CD4-positive, alpha-beta T cell (primary cell): ENCODE data around the gene MRPL20. TPM values are rescaled to one million over a fixed set of nuclear protein-coding genes. Genes with fewer than 3 reads are reported as not detected.

Source experiments
- ATAC-seq: fragments of 200-7000 bp; cut with Tn5 transposase; one replicate; pipeline ENCODE4 v1.10.0; 2022; ENCODE audit warnings: mild to moderate bottlenecking; ENCODE audit not compliant: poor library complexity
- CTCF ChIA-PET: fragments of 350-600 bp; sonication (Branson Sonifier 250); formaldehyde crosslinking; loops from one replicate; lab custom pipeline; 2021; ENCODE audit warnings: antibody characterized with exemption, inconsistent platforms; lab: Charles Lee
- POLR2A ChIA-PET: fragments of 350-600 bp; sonication (Branson Sonifier 250); formaldehyde crosslinking; loops from one replicate; lab custom pipeline; 2021; ENCODE audit warnings: antibody characterized with exemption, inconsistent platforms; lab: Charles Lee
- DNase-seq, 14 experiments: peaks; one replicate each; pipeline ENCODE4 v3.0.0-alpha.2; 2013 to 2020; ENCODE audit warnings: mixed read lengths in 2 of 14
- H3K27ac ChIP-seq, 2 donors: one replicate each; pipeline versions ENCODE4 v1.5.1 to v1.7.0; 2013; ENCODE audit warnings: low read length in 2 of 2, low read depth in 1 of 2, mild to moderate bottlenecking in 1 of 2
- H3K27me3 ChIP-seq, 2 experiments: 1 replicate in 1 of 2; 2 replicates in 1 of 2; pipeline versions ENCODE4 v1.6.1 to v1.7.0; 2013; ENCODE audit warnings: low read length in 2 of 2, control low read depth in 1 of 2, mild to moderate bottlenecking in 1 of 2, moderate library complexity in 1 of 2; ENCODE audit not compliant: insufficient read depth in 2 of 2, control insufficient read depth in 1 of 2
- H3K36me3 ChIP-seq: one replicate; pipeline ENCODE4 v1.6.1; 2013; ENCODE audit warnings: low read length, control low read depth; ENCODE audit not compliant: insufficient read depth
- H3K4me1 ChIP-seq: one replicate; pipeline ENCODE4 v1.6.1; 2013; ENCODE audit warnings: low read length, control low read depth; ENCODE audit not compliant: insufficient read depth
- H3K4me3 ChIP-seq: one replicate; pipeline ENCODE4 v1.5.1; 2013; ENCODE audit warnings: mild to moderate bottlenecking, low read length, moderate library complexity
- H3K9me3 ChIP-seq, 2 experiments: 1 replicate in 1 of 2; 2 replicates in 1 of 2; pipeline versions ENCODE4 v1.6.1 to v1.7.0; 2013; ENCODE audit warnings: low read length in 2 of 2, mild to moderate bottlenecking in 2 of 2, control low read depth in 1 of 2, moderate library complexity in 1 of 2; ENCODE audit not compliant: control insufficient read depth in 1 of 2, insufficient read depth in 1 of 2
- H3K27ac Mint-ChIP-seq: one replicate; pipeline ENCODE4 v1.8.0; 2020; ENCODE audit warnings: mixed read lengths
- H3K27me3 Mint-ChIP-seq: one replicate; pipeline ENCODE4 v1.8.0; 2021; ENCODE audit warnings: mixed read lengths
- H3K36me3 Mint-ChIP-seq: one replicate; pipeline ENCODE4 v1.8.0; 2021; ENCODE audit warnings: low read depth, mixed read lengths
- H3K4me1 Mint-ChIP-seq: one replicate; pipeline ENCODE4 v1.8.0; 2021; ENCODE audit warnings: low read depth, mixed read lengths
- H3K4me3 Mint-ChIP-seq: one replicate; pipeline ENCODE4 v1.8.0; 2020; ENCODE audit warnings: mild to moderate bottlenecking, mixed read lengths
- H3K9me3 Mint-ChIP-seq: one replicate; pipeline ENCODE4 v1.8.0; 2020; ENCODE audit warnings: mixed read lengths
- CTCF ChIP-seq: fragments of 200-600 bp; IDR thresholded peaks from one replicate; pipeline ENCODE4 v1.8.0; 2022; ENCODE audit warnings: antibody characterized with exemption, mild to moderate bottlenecking
- intact Hi-C, 2 experiments: fragments of 100-400 bp; cut with DNase I in 1 of 2; cut with micrococcal nuclease in 1 of 2; formaldehyde crosslinking; loops; one replicate each; pipeline versions ENCODE4 v1.15.1 to v1.9.0; 2023 to 2025; cut with DNase I, micrococcal nuclease
- total RNA-seq, 174 experiments: library from RNA in 2 of 174; stranded (reverse) in 2 of 174; gene quantifications; one replicate each; pipeline ENCODE4 v1.2.3 and lab custom pipeline; 2021 to 2026

The MRPL20 gene
- total RNA-seq, 2 experiments from 2014 or later, result 99.9 to 103 TPM

GRCh38 chr1:1432951-1433803 lies 26.1 kb upstream of the MRPL20 start:
- H3K9me3 Mint-ChIP-seq, result no peaks in the 10 kb centered on the region
- no peak for TF ChIP-seq CTCF
- Histone ChIP-seq H3K27ac (no peak overlapping the region), H3K9me3 (peaks cover 0 to 26% of the 10 kb centered on the region in 2 experiments), H3K36me3 (no peaks in the 10 kb centered on the region), H3K4me1 (peaks cover 24% of the 10 kb centered on the region), H3K27me3 (peaks cover 58 to 66% of the 10 kb centered on the region in 2 experiments), H3K4me3 (no peak overlapping the region)
- ATAC-seq, result no peak
- H3K27me3 Mint-ChIP-seq, result peaks cover 29% of the 10 kb centered on the region
- no peak overlapping the region for H3K4me3 Mint-ChIP-seq
- no peak for DNase-seq
- ChIA-PET CTCF (no interaction called here), POLR2A (no interaction called here)
- H3K36me3 Mint-ChIP-seq, result no peaks in the 10 kb centered on the region
- intact Hi-C loops, result no loop called here
- no peak overlapping the region for H3K27ac Mint-ChIP-seq
- H3K4me1 Mint-ChIP-seq, result no peaks in the 10 kb centered on the region

DNA sequence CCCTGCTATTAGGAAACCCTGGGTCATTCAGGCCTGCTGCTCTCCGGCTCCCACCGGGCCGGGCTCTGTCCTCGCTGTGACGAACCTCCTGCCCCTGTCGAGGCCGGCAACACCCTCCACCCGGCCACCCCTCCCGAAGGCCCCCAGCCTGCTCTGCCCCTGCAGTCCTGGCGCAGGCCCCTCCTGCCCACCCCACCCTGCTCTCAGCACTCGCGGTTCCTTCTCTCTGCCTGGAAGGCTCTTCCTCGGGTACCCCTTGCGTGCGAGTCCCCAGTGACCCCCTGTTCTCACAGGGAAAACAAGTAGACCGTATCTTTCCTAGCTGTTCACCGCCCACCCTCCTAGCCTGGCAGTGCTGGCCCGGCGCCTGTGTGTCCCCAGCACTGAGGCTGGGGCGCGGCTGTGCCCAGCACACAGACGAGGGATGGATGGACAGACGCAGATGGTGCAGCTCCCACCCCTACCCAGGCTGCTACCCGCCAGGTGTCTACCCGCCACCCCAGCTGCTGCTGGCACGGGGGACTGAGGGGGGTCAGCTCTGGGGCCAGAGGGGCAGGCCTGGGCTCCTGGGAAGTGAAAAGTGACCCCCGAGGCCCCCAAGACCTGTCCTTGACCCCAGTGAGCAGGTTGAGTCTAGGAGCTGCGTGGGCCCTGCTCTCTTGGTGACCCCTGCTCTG lies 25.3 kb upstream of the MRPL20 start:
- ATAC-seq (no peak), DNase-seq (no peak)
- no peaks in the 10 kb centered on the region for H3K36me3 ChIP-seq
- no peaks in the 10 kb centered on the region for H3K9me3 Mint-ChIP-seq
- H3K27me3 ChIP-seq, result peaks cover 50 to 59% of the 10 kb centered on the region in 2 experiments
- TF ChIP-seq CTCF, result no peak
- POLR2A ChIA-PET, result no interaction called here
- no peaks in the 10 kb centered on the region for H3K4me1 Mint-ChIP-seq
- CTCF ChIA-PET, result no interaction called here
- peaks cover 0 to 22% of the 10 kb centered on the region in 2 experiments for H3K9me3 ChIP-seq
- peaks cover 29% of the 10 kb centered on the region for H3K27me3 Mint-ChIP-seq
- no peak overlapping the region for H3K27ac Mint-ChIP-seq
- H3K4me1 ChIP-seq, result peaks cover 24% of the 10 kb centered on the region
- no peaks in the 10 kb centered on the region for H3K36me3 Mint-ChIP-seq
- no peak overlapping the region for H3K4me3 ChIP-seq
- H3K27ac ChIP-seq, result no peak overlapping the region
- no peak overlapping the region for H3K4me3 Mint-ChIP-seq
- intact Hi-C loops, result no loop called here

GRCh38 chr1:1431845-1432273 lies 24.8 kb upstream of the MRPL20 start:
- ChIA-PET CTCF (no interaction called here), POLR2A (no interaction called here)
- Histone ChIP-seq H3K27me3 (peaks cover 45 to 57% of the 10 kb centered on the region in 2 experiments), H3K27ac (no peak overlapping the region), H3K9me3 (peaks cover 0 to 17% of the 10 kb centered on the region in 2 experiments), H3K4me1 (peaks cover 24% of the 10 kb centered on the region), H3K36me3 (no peaks in the 10 kb centered on the region), H3K4me3 (no peak overlapping the region)
- no peak for ATAC-seq
- no peaks in the 10 kb centered on the region for H3K9me3 Mint-ChIP-seq
- DNase-seq, result no peak
- no peak for TF ChIP-seq CTCF
- H3K36me3 Mint-ChIP-seq, result no peaks in the 10 kb centered on the region
- H3K27me3 Mint-ChIP-seq, result peaks cover 29% of the 10 kb centered on the region
- H3K4me1 Mint-ChIP-seq, result no peaks in the 10 kb centered on the region
- intact Hi-C loops, result no loop called here
- H3K4me3 Mint-ChIP-seq, result no peak overlapping the region
- H3K27ac Mint-ChIP-seq, result no peak overlapping the region
